ENCODE data around the gene ABI1.
"Not testable (repeated sequence)": the region's sequence is repeated elsewhere in the genome, so short reads cannot be mapped to it uniquely, and the experiment has no call there.

ABI1 gene

GRCh38 chr10:26860443-26861204 lies at the start of gene ABI1:
Gene ABI1, minus strand, starts transcription at chr10:26860958. Its CDS starts 95 bp downstream, at chr10:26860863.
- in situ Hi-C loops (cut with HindIII; ENCODE audit: low sequenced_read_pairs): no loop called here

- in situ Hi-C loops (cut with HindIII; ENCODE audit: low sequenced_read_pairs): no loop called here
Observed at GRCh38 chr10:26909753-26910152, 49.0 kb upstream of the ABI1 start.

GRCh38 chr10:26905253-26905781 lies 44.6 kb upstream of the ABI1 start:
- in situ Hi-C loops (cut with HindIII; ENCODE audit: low sequenced_read_pairs): not testable (repeated sequence)

- in situ Hi-C loops (cut with HindIII; ENCODE audit: low sequenced_read_pairs): no loop called here
Observed at GRCh38 chr10:26903431-26904217, 42.9 kb upstream of the ABI1 start.

GRCh38 chr10:26892306-26892923 lies 31.7 kb upstream of the ABI1 start:
- in situ Hi-C loops (cut with HindIII; ENCODE audit: low sequenced_read_pairs): not testable (repeated sequence)

- in situ Hi-C loops (cut with HindIII; ENCODE audit: low sequenced_read_pairs): no loop called here
Observed at GRCh38 chr10:26890956-26891355, 30.2 kb upstream of the ABI1 start.

DNA sequence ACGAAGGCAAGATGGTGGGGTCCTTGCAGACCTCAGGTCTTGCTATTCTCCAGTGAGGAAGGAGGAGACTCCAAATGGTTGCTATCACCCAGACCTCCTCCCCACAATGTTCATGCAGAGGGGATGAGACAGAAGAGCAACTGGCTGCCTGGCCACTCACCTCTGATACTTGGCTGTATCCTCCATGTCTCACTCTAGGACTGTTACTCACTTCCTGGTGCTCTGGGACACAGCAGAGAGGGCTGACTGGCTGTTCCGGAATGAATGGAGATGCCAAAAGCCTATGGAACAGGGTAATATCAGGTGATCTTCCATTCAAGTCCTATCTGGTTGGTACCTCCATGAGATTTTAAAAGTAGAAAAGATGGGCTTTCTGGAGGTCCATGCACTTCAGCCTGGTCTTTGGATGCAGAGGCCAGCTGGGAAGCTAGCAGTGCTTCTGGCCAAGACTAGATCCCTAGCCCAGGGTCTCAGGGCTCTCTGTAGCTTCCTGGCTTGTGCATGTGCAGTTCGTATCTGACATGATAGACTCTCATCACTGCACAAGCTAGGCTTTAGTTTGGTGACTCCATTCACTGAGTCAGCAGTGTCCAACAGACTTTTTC lies 27.0 kb upstream of the ABI1 start:
- in situ Hi-C loops (cut with HindIII; ENCODE audit: low sequenced_read_pairs): no loop called here

DNA sequence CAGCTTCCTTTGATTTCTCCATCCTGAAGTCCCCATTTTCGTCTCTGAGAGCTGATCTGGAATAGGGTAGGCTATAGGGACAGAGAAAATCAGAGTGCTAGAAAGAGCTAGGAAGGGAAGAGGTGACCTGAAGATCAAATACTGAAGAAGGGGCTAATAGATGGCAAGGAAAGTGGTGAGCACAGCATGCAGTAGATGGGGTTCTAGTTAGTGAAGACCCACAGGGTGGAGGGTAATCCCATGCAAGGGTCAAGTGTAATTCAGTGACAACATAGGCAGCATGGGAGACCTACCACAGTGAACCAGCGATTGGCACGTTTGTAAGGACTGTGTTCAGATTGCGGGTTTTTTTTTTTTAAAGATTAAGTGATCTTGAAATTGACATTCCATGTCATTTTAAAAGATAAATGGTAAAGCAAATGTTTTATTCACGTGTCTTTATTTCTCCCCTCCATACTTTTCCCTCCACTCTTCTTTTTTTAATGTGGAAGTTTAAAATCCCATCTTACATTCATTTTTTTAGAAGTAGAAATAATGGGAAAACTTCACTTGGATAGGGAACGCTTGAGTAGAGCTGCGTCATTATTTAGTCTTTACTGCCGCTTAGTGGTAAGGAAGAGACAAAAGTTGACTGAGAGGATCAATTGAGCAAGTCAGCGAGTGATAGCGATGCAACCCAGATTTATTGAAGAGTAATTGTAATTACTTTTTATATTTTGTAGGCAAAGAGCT lies 21.0 kb upstream of the ABI1 start:
- in situ Hi-C loops (cut with HindIII; ENCODE audit: low sequenced_read_pairs): no loop called here

GRCh38 chr10:26879744-26880143 lies 19.0 kb upstream of the ABI1 start:
- in situ Hi-C loops (cut with HindIII; ENCODE audit: low sequenced_read_pairs): no loop called here

GRCh38 chr10:26870766-26871165 lies 10.0 kb upstream of the ABI1 start:
- in situ Hi-C loops (cut with HindIII; ENCODE audit: low sequenced_read_pairs): no loop called here

DNA sequence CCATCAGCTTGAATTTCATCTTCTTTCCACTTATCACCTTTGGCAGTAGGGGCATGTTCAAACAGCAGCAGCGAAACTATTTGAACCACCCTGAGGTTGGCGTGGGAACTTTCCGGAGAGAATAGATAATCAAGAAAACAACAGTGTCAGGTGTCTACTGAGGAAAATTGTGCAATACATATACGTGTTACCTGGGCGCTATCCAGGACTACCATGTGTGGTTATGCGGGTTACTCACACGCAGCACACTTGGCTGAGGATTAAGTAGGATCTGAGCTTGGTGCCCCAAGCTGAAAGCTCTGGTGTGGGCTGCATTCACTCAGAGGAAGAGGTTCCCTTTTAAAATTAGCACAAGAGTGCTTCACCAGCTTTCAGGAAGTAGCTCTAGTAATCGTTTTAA lies 8.8 kb upstream of the ABI1 start:
- in situ Hi-C loops (cut with HindIII; ENCODE audit: low sequenced_read_pairs): no loop called here

- in situ Hi-C loops (cut with HindIII; ENCODE audit: low sequenced_read_pairs): no loop called here
Observed at GRCh38 chr10:26863351-26864076, 2.8 kb upstream of the ABI1 start.

- in situ Hi-C loops (cut with HindIII; ENCODE audit: low sequenced_read_pairs): no loop called here
Observed at GRCh38 chr10:26861205-26861998, 644 bp upstream of the ABI1 start.

GRCh38 chr10:26860102-26860442 lies 686 bp downstream of the ABI1 start:
- in situ Hi-C loops (cut with HindIII; ENCODE audit: low sequenced_read_pairs): no loop called here

DNA sequence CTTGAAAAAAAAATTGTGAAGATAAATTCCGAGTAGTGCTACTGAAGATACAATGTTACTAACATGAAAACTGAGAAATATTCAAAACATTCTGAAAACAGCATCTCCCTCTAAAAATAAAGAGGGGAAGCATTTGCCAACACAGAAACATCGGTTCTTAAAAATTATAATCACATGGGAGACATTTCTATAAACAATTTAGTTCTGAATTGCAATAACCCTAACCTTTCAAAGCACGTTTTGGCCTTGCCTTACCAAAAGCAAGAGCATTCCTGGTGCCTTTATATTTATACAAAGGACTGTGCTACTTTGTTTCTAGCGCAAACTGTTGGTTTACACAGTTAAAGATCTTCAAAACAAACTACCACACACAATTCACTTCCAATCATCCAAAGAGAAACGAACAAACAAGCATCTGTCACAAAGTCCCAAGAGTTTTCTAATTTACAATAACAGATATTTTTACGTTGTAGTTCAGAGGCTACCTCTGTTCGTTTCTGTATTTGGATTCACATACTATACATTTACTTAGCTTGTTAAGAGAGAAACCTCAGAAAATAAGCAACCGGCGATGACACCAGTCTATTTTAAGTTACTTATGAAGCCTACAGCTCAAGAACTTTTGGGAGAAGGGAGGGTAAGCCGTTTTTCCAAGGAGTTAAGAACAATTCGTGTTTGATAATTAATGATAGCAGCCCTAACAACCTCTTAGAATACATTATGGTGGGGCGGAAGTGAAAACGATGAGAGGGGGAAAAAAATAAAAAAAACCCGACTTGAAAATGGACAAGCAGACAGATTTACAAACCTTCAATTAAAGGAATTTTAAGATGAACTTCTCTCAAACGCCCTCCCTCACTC lies 1.3 kb downstream of the ABI1 start:
- in situ Hi-C loops (cut with HindIII; ENCODE audit: low sequenced_read_pairs): no loop called here

GRCh38 chr10:26858707-26859034 lies 2.1 kb downstream of the ABI1 start:
- in situ Hi-C loops (cut with HindIII; ENCODE audit: low sequenced_read_pairs): no loop called here

- in situ Hi-C loops (cut with HindIII; ENCODE audit: low sequenced_read_pairs): no loop called here
Observed at GRCh38 chr10:26857991-26858706, 2.6 kb downstream of the ABI1 start.

DNA sequence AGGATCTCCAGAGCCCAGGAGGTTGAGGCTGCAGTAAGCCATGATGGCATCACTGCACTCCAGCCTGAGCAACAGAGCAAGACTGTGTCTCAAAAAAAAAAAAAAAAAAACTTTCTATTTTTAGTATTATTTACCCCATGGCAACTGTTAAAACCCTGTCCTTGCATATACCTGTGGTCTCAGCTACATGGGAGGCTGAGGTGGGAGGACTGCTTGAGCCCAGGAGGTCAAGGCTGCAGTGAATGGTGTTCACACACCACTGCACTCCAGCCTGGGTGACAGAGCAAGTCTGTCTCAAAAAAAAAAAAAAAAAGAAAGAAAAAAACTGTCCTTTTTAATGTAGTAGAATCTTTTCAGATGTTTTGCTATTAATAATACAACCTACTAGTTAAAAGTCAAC lies 3.2 kb downstream of the ABI1 start:
- in situ Hi-C loops (cut with HindIII; ENCODE audit: low sequenced_read_pairs): not testable (repeated sequence)
